Activated CD4-positive, alpha-beta T cell treated with anti-CD3 and anti-CD28 coated beads, Interleukin-2, amount 10 ng/mL, durations not matched to agents 24 days and 14 days (primary cell): Measurements from ENCODE around the gene COL19A1. TPM values are rescaled to one million over a fixed set of nuclear protein-coding genes. Genes with fewer than 3 reads are reported as not detected.

Experiments
- DNase-seq: peaks from one replicate; pipeline ENCODE4 v3.0.0; 2022
- H3K27ac Mint-ChIP-seq: one replicate; pipeline ENCODE4 v1.8.0; 2022; ENCODE audit warnings: mild to moderate bottlenecking, mixed read lengths
- H3K27me3 Mint-ChIP-seq: one replicate; pipeline ENCODE4 v1.8.0; 2022; ENCODE audit warnings: mixed read lengths
- H3K36me3 Mint-ChIP-seq: one replicate; pipeline ENCODE4 v1.8.0; 2022; ENCODE audit warnings: low read depth, mild to moderate bottlenecking, mixed read lengths
- H3K4me1 Mint-ChIP-seq: one replicate; pipeline ENCODE4 v1.8.0; 2021; ENCODE audit warnings: mixed read lengths
- H3K4me3 Mint-ChIP-seq: one replicate; pipeline ENCODE4 v1.8.0; 2022; ENCODE audit warnings: mild to moderate bottlenecking, moderate library complexity, mixed read lengths
- H3K9me3 Mint-ChIP-seq: one replicate; pipeline ENCODE4 v1.8.0; 2021; ENCODE audit warnings: mixed read lengths
- intact Hi-C: fragments of 100-400 bp; cut with micrococcal nuclease; formaldehyde crosslinking; loops from one replicate; pipeline ENCODE4 v1.15.1; 2023
- total RNA-seq: library from RNA; stranded (reverse); gene quantifications from 2 replicates; pipeline ENCODE4 v1.2.3, GENCODE V29; 2022

The COL19A1 gene
- total RNA-seq, 1 donor from 2014 or later = not detected

DNA sequence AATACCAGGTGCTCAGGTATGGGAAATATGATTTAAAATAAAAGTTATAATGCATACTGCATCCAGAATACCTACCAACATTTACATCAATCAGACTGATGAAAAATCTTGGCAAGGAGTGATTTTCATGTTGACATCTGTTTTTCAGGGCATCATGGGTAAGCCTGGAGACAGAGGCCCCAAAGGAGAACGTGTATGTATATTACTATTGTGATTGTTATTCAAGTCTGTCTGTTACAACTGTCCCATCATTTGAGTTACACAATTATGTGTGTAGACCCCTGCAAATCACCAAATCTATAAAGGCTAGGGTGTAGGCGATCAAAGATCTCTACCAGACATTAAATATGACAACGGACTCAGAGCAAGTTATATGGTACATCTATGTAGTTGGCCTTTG, 318.4 kb downstream of the COL19A1 start:
- Mint-ChIP-seq H3K36me3 (no peaks in the 10 kb centered on the region), H3K4me3 (no peak overlapping the region), H3K4me1 (peaks cover 3% of the 10 kb centered on the region), H3K27me3 (no peaks in the 10 kb centered on the region), H3K9me3 (no peaks in the 10 kb centered on the region), H3K27ac (no peak overlapping the region)
- no peak for DNase-seq
- intact Hi-C loops = no loop called here

DNA sequence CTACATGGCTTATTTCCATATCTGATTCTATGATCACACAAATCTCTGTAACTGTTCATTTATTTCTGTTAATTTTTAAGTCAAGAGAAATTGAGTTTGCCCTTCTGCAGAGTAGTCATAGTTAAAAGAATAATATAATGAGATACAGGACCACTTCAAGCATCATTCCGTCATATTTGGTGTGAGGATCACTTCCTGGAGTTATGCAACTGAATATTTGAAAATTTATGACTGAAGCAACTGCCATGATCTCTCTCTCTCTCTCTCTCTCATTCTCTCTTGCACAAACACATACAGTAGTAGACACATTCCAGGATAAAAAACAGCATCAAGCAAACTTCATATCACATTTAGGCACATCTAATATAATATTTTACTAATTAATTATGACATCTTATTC, 320.1 kb downstream of the COL19A1 start:
- H3K27me3 Mint-ChIP-seq = peaks cover 3% of the 10 kb centered on the region
- intact Hi-C loops = no loop called here
- H3K27ac Mint-ChIP-seq = no peak overlapping the region
- H3K4me3 Mint-ChIP-seq = no peak overlapping the region
- DNase-seq = no peak
- H3K9me3 Mint-ChIP-seq = no peaks in the 10 kb centered on the region
- no peaks in the 10 kb centered on the region for H3K36me3 Mint-ChIP-seq
- no peaks in the 10 kb centered on the region for H3K4me1 Mint-ChIP-seq

DNA sequence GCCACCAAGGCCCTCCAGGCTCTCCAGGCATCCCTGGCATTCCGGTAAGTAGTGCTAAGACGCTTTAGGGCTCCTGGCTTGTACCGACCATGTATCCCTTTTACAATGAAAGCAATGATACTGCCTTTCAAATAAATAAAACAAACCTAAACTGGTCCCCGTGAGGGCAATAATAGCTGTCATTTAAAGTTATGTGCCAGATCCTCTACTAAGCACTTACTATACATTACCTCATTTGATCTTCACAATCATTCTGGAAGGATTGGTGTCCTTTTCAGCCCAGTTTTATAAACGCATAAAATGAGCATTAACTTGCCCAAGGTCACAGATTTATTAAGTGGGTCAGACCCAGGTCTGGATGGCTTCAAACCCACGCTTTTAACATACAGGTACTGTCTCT, 321.8 kb downstream of the COL19A1 start:
- DNase-seq = no peak
- H3K27me3 Mint-ChIP-seq = peaks cover 5% of the 10 kb centered on the region
- no peaks in the 10 kb centered on the region for H3K4me1 Mint-ChIP-seq
- no peaks in the 10 kb centered on the region for H3K9me3 Mint-ChIP-seq
- intact Hi-C loops = no loop called here
- H3K27ac Mint-ChIP-seq = no peak overlapping the region
- H3K4me3 Mint-ChIP-seq = no peak overlapping the region
- no peaks in the 10 kb centered on the region for H3K36me3 Mint-ChIP-seq

DNA sequence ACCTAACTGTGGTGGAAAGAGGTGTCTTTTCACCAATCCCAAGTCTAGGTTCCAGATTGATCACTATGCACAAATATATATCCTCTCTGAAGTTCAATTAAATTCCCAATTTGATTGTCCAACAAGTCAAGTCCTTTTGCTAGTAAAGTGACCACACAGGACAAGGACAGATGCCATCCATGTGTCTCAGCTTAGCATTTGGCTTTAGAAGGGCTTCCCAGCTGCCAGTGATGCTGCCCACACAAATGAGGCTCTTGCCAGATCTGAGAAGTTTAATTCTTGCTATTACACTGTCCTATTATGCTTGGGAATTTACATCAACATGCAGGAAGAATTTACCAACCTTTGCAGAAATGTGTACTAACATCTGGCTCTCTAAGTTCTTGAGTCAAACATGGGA, 328.1 kb downstream of the COL19A1 start:
- Mint-ChIP-seq H3K27me3 (peaks cover 8% of the 10 kb centered on the region), H3K4me3 (no peak overlapping the region), H3K36me3 (no peaks in the 10 kb centered on the region), H3K9me3 (no peaks in the 10 kb centered on the region), H3K27ac (no peak overlapping the region), H3K4me1 (no peaks in the 10 kb centered on the region)
- intact Hi-C loops = no loop called here
- DNase-seq = no peak

DNA sequence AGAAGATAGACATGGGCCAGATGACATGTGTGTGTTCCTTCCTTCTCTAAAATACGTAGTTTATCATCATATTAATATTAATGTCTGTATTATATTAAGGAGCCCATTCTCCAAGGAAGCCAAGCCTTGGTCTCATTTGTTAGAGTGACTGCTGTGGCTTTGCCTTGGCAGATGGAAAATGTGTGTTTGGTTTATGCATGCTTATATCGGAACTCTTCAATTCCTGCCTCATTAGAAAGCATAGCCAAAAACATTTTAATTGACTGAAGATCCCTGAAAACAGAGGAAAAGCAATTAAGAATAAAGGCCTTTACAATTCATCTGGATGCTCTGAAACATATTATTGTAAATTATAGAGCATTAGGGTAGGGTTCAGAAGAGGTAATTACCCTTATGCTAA, 330.2 kb downstream of the COL19A1 start:
- Mint-ChIP-seq H3K9me3 (no peaks in the 10 kb centered on the region), H3K4me1 (no peaks in the 10 kb centered on the region), H3K27ac (no peak overlapping the region), H3K27me3 (peaks cover 5% of the 10 kb centered on the region), H3K4me3 (no peak overlapping the region), H3K36me3 (no peaks in the 10 kb centered on the region)
- DNase-seq = no peak
- intact Hi-C loops = no loop called here

DNA sequence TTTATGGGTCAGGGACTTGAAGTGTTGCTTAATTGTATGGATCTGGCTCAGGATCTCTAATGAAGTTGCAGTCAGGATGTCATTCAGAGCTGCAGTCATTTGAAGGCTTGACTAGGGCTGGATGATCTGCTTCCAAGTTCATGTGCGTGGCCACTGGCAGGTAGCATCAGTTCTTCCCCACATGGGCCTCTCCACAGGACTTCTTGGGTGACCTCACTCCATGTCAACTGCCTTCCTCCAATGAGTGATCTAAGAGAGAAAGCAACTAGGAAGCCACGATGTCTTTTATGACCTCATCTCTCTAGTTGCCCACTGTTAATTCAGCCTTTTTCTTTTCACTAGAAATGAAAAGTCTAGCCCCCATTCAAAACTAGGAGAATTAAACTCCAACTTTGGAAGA, 332.4 kb downstream of the COL19A1 start:
- H3K27me3 Mint-ChIP-seq = peaks cover 2% of the 10 kb centered on the region

DNA sequence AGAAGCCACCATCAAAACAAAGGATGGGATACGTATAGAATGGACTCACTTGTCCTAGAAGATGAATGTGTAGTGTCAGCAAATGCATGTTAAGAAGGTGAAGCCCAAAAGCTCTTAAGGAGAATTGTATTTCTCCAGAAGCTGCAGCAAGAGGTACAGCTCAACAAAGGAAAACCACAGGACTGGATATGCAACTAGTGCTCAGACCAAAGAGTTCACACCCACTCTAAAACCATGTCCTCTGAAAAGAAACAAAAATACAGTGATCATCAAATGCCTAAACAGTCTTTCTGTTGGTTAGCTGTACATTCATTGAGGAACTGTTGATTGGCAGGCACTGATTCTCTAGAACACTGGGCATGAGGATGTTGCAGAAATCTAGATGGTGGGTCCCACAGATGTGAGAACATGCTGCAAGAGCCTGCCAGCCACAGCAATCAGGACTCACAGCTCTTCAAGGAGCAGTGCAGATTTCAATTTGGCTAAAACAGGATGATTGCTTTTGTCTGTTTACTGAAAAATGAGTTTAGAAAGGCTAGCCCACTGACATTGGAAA, 342.0 kb downstream of the COL19A1 start:
- H3K4me1 Mint-ChIP-seq = no peaks in the 10 kb centered on the region
- H3K36me3 Mint-ChIP-seq = no peaks in the 10 kb centered on the region
- no peaks in the 10 kb centered on the region for H3K9me3 Mint-ChIP-seq
- H3K4me3 Mint-ChIP-seq = no peak overlapping the region
- no peak overlapping the region for H3K27ac Mint-ChIP-seq
- intact Hi-C loops = no loop called here
- peaks cover 7% of the 10 kb centered on the region for H3K27me3 Mint-ChIP-seq
- no peak for DNase-seq

More for the DNA sequence above, 332.4 kb downstream of the COL19A1 start:
- no peaks in the 10 kb centered on the region for H3K4me1 Mint-ChIP-seq
- no peak for DNase-seq
- intact Hi-C loops = no loop called here
- no peaks in the 10 kb centered on the region for H3K36me3 Mint-ChIP-seq
- H3K27ac Mint-ChIP-seq = no peak overlapping the region
- no peak overlapping the region for H3K4me3 Mint-ChIP-seq
- no peaks in the 10 kb centered on the region for H3K9me3 Mint-ChIP-seq

DNA sequence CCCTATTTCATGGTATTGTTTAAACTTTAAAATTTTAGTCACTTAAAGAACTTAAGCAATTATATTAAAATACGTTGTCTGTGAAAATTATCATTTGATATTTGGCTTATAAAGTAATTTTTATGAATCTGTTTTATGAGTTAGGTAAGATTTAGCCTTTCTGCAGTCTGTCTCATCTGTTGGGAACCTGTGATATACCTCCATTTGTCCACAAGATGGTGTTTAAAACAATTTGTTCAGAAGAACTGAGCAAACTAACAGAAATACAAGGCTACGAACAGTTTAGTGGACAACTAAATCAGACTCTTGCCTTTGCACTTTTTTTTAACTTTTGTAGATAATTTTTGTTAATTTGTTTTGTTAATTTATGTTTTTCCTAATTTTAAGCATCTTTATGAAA, 344.1 kb downstream of the COL19A1 start:
- intact Hi-C loops = no loop called here
- Mint-ChIP-seq H3K27me3 (peaks cover 7% of the 10 kb centered on the region), H3K36me3 (no peaks in the 10 kb centered on the region)

DNA sequence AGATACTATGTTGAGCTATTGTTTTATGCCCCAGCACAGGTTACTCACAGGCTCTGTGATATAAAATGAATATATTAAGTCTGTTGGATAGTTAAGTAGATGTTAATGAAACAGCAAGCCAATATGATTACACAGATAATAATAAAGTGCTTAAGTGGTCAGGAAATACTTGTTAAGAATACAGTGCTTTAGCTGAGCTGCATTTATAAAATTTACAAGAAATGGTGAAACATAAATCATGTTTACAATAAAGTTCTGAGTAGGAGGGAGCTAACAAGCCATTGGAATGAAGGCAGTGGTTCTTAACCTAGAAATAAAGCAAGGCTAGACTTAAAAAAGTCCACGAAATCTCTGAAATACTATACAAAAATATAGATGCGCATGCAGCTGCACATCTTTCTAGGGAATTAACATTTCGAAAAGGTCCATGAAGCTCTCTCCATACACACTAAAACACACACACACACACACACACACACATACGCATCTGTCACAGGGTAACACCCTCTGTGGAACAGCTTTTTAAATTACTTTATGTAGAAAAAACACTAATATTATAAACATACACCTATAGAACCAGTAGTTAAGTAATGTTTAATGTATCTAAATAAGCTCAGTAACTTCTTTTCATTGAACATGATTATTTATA, 349.2 kb downstream of the COL19A1 start:
- Mint-ChIP-seq H3K27ac (no peak overlapping the region), H3K4me1 (no peaks in the 10 kb centered on the region), H3K27me3 (peaks cover 11% of the 10 kb centered on the region), H3K9me3 (no peaks in the 10 kb centered on the region), H3K36me3 (no peaks in the 10 kb centered on the region), H3K4me3 (no peak overlapping the region)
- DNase-seq = no peak
- intact Hi-C loops = no loop called here

More for the DNA sequence above, 344.1 kb downstream of the COL19A1 start:
- no peak overlapping the region for H3K4me3 Mint-ChIP-seq
- no peaks in the 10 kb centered on the region for H3K4me1 Mint-ChIP-seq
- no peaks in the 10 kb centered on the region for H3K9me3 Mint-ChIP-seq
- DNase-seq = no peak
- H3K27ac Mint-ChIP-seq = no peak overlapping the region

DNA sequence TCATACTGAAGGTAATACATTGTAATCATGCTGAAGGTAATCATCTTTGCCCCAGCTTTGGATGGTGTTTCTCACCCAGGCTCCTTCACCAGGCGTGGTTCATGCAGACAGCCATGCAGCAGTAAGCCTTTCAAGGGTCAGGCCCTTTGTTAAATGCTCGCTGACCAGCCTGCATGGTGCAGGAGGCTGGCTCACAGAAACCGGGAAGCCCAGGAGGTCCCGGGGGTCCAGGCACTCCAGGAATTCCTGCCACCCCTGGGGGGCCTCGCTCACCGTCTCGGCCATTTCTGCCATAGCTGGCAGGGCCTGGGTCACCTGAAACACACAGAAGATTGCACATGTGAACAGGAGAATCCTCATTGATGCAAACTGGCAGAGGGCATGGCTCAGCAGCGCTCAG, 350.4 kb downstream of the COL19A1 start:
- Mint-ChIP-seq H3K27ac (no peak overlapping the region), H3K27me3 (peaks cover 9% of the 10 kb centered on the region), H3K9me3 (no peaks in the 10 kb centered on the region), H3K4me3 (no peak overlapping the region), H3K4me1 (no peaks in the 10 kb centered on the region), H3K36me3 (no peaks in the 10 kb centered on the region)
- DNase-seq = no peak
- intact Hi-C loops = no loop called here

DNA sequence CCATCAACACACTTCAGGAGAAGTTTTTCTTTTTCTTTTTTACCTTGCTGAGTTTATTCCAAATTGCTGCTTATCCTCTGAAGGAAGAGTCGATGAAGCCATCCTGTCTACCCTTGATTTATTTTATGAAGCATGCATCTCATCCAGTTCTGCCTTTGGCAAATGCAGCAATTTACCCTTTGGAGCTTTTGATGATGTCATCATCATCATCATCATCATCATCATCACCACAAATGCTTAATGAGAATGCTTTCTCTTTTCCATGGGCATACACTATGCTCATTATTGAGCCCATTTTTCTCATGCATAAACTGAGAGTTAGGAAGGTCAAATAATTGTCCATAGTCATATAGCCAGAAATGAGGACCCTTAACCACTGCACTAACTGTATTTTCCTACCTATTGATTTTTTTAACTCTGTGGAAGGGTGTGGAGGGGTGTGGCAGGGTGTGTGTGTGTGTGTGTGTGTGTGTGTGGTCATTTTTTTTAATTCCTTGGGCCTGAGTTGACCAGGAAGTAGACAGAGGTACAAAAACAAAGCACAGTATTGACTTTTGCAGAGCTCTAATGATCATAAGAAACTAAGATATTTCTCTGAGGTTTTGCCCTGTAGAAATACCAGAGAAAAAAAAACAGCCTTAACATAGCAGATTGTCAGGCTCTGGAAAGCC, 353.7 kb downstream of the COL19A1 start:
- H3K4me1 Mint-ChIP-seq = no peaks in the 10 kb centered on the region
- no peak overlapping the region for H3K27ac Mint-ChIP-seq
- intact Hi-C loops = loop anchor here (5.0 kb wide), 1 partner anchor 467 kb away; no protein-coding TSS in a partner anchor
- H3K9me3 Mint-ChIP-seq = no peaks in the 10 kb centered on the region
- H3K4me3 Mint-ChIP-seq = no peak overlapping the region
- H3K27me3 Mint-ChIP-seq = peaks cover 9% of the 10 kb centered on the region
- H3K36me3 Mint-ChIP-seq = no peaks in the 10 kb centered on the region
- DNase-seq = no peak

DNA sequence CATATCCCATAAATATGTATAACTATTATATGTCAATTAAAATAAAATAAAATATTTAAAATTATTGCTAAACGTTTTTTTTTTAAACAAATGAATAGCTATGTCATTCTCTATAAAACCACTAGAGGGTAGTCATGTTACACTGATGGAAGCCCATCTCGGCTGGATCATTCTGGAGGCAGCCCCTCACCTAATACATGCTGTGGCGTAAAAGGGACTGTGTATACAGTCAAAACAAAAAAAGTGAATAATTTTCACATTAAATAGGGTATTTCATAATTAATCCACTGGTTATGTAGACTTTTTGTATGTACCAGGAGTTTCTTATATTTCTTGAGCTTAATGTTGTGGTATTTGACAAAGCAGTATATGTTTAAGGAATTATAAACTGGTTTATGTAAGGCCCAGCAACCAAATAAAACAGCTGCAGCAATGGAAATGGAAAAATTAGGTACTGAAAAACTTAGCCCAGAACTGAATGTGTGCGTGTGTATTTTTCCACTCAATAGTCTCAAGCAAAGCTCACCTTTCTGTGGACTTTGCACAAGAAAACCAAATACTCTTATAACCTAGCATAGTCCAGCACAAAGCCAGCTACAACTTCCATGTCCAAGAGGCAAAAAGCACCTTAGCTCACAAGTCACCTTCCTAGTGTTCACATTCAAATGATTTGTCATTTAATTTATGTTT, 354.8 kb downstream of the COL19A1 start:
- Mint-ChIP-seq H3K4me1 (no peaks in the 10 kb centered on the region), H3K4me3 (no peak overlapping the region), H3K27me3 (peaks cover 9% of the 10 kb centered on the region), H3K9me3 (no peaks in the 10 kb centered on the region), H3K36me3 (no peaks in the 10 kb centered on the region), H3K27ac (no peak overlapping the region)
- intact Hi-C loops = loop anchor here (1.0 to 5.0 kb wide), 2 partner anchors 148 to 466 kb away; no protein-coding TSS in a partner anchor
- DNase-seq = no peak

DNA sequence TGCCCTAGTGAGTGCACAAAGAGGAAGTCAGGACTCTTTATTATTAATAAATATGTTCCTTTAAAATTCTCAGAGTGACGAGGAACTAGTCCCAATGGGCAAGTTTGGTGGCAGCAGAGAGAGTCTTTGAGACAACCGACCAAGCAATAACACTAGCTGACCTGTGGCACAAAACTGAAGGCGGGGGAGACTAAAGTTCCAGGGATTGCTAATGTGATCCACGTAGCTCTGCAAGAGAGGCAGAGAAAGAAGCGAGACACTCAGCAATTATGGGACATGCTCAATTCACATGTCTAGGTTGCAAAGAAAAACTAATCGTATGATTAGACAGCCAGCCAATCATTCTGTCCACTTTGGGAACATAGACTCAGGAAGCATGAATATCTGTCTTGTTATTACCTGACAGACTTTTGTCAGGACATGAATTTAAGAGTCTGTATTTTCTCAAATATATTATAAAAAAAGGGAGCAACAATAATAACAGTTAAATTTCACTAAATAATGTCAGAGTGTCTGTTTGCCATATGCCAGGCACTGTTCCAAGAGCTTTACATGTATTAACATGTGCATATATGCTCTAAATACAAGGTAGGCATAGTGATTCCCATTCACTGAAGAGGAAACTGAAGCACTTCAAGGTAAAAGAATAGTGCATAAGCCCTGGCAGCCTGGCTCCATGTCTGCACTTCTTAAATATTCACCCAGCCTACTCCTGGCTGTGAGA, 355.5 kb downstream of the COL19A1 start:
- H3K9me3 Mint-ChIP-seq = no peaks in the 10 kb centered on the region
- H3K36me3 Mint-ChIP-seq = no peaks in the 10 kb centered on the region
- H3K27ac Mint-ChIP-seq = no peak overlapping the region
- no peaks in the 10 kb centered on the region for H3K4me1 Mint-ChIP-seq
- intact Hi-C loops = loop anchor here (1.0 to 5.0 kb wide), 2 partner anchors 147 to 465 kb away; no protein-coding TSS in a partner anchor
- no peak for DNase-seq
- no peak overlapping the region for H3K4me3 Mint-ChIP-seq
- peaks cover 8% of the 10 kb centered on the region for H3K27me3 Mint-ChIP-seq
